Measurements from ENCODE around the gene IKZF4. TPM values are rescaled to one million over a fixed set of nuclear protein-coding genes. Genes with fewer than 3 reads are reported as not detected.

The IKZF4 gene
- total RNA-seq, result 22.3 TPM
- polyA plus RNA-seq, result 1 to 10 TPM; 5.8 to 8.1 (median 6.4) TPM

DNA sequence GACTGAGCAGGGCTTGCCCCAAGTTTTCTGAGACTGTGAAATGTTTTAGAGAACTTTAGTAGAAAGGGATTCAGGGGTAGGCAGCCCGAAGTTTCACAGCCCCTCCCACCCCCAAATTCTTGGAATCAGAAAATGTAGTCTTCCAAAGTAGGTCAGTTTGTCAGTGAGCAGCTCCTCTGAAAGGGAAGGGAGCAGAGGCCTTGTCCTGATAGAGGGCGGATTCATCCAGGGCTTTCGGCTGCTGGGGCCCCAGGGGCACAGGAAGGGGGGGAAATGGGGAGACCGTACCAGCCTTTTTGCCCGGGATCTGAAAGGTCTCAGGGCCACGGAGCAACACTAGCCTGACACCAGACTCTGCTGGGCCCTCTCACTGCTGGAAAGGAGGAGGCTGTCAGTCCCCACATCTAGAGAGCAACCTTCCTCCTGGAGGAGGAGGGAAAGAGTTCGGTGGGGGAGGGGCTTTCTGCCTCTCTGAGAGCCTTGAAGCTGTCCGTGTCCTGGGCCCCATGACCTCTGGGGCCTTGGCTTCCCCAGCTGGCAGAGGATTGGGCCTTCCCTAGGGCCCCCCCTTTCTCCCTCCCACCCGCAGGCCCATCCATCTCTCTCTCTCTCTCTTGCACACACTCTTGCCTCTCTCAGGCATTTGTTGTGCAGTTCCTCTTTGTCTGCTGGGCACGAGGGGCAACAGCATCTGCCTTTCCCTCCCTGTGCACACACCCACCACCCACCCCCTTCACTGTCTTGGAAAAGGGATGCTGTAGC is at the start of gene IKZF4:
IKZF4 (plus strand) TSS at position 621 of the 762 bp plus-strand sequence. CDS start 451 bp downstream, outside the sequence.
- Histone ChIP-seq H3K27me3 (ENCODE audit: control insufficient read depth, insufficient read depth, low read length) (no peaks in the 10 kb centered on the region), H3K9me3 (ENCODE audit: control insufficient read depth in 2 of 2, low read length in 2 of 2) (no peaks in the 10 kb centered on the region), H3K4me1 (ENCODE audit: control insufficient read depth, insufficient read depth, low read length, poor library complexity, severe bottlenecking) (peaks cover 57% of the 10 kb centered on the region), H3K36me3 (ENCODE audit: control insufficient read depth, insufficient read depth, low read length) (peaks cover 5% of the 10 kb centered on the region), H3K27ac (ENCODE audit: insufficient read depth, low read length, poor library complexity, severe bottlenecking) (peak within 1 kb of the TSS; percentile 79), H3K4me3 (ENCODE audit: low read depth, low read length) (peak within 1 kb of the TSS; percentile 92)
- no peaks in the 10 kb centered on the region for H3K27me3 Mint-ChIP-seq
- peaks cover 15 to 69% (median 35%) of the 10 kb centered on the region in 4 donors for H3K4me1 Mint-ChIP-seq
- peak within 1 kb of the TSS; percentile 93 to 97 (median 96) for H3K4me3 Mint-ChIP-seq
- H3K36me3 Mint-ChIP-seq, result peaks cover 16% of the 10 kb centered on the region
- H3K27ac Mint-ChIP-seq, result peak within 1 kb of the TSS; percentile 97 to 99 (median 97)
- DNase-seq (peak in 1 of 3 donors; percentile 51), ATAC-seq (ENCODE audit: low read depth in 2 of 2) (peak; percentile 7)
- H3K9me3 Mint-ChIP-seq, result no peaks in the 10 kb centered on the region

DNA sequence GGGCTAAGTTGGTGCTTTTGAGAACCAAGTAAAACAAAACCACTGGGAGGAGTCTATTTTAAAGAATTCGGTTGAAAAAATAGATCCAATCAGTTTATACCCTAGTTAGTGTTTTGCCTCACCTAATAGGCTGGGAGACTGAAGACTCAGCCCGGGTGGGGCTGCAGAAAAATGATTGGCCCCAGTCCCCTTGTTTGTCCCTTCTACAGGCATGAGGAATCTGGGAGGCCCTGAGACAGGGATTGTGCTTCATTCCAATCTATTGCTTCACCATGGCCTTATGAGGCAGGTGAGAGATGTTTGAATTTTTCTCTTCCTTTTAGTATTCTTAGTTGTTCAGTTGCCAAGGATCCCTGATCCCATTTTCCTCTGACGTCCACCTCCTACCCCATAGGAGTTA is 48.8 kb upstream of the IKZF4 start:
- H3K27me3 ChIP-seq (ENCODE audit: control insufficient read depth, insufficient read depth, low read length), result no peaks in the 10 kb centered on the region
- Mint-ChIP-seq H3K27ac (peak overlapping the region in 1 of 3 donors; percentile 65), H3K9me3 (no peaks in the 10 kb centered on the region), H3K4me3 (no peak overlapping the region), H3K27me3 (no peaks in the 10 kb centered on the region), H3K4me1 (peaks cover 15 to 30% (median 25%) of the 10 kb centered on the region in 4 donors), H3K36me3 (peaks cover 4% of the 10 kb centered on the region)
- H3K27ac ChIP-seq (ENCODE audit: insufficient read depth, low read length, poor library complexity, severe bottlenecking), result peak overlapping the region; percentile 16
- H3K9me3 ChIP-seq (ENCODE audit: control insufficient read depth in 2 of 2, low read length in 2 of 2), result no peaks in the 10 kb centered on the region
- DNase-seq (no peak), ATAC-seq (ENCODE audit: low read depth in 2 of 2) (no peak)
- H3K36me3 ChIP-seq (ENCODE audit: control insufficient read depth, insufficient read depth, low read length), result peaks cover 2% of the 10 kb centered on the region
- peak overlapping the region; percentile 87 for H3K4me3 ChIP-seq (ENCODE audit: low read depth, low read length)
- H3K4me1 ChIP-seq (ENCODE audit: control insufficient read depth, insufficient read depth, low read length, poor library complexity, severe bottlenecking), result peaks cover 38% of the 10 kb centered on the region

- Mint-ChIP-seq H3K27ac (peak overlapping the region in 1 of 3 donors; percentile 65), H3K36me3 (peaks cover 4% of the 10 kb centered on the region)
- peak overlapping the region; percentile 87 for H3K4me3 ChIP-seq (ENCODE audit: low read depth, low read length)
These were observed 48.4 kb upstream of the IKZF4 start for GRCh38 chr12:55972456-55972855.

DNA sequence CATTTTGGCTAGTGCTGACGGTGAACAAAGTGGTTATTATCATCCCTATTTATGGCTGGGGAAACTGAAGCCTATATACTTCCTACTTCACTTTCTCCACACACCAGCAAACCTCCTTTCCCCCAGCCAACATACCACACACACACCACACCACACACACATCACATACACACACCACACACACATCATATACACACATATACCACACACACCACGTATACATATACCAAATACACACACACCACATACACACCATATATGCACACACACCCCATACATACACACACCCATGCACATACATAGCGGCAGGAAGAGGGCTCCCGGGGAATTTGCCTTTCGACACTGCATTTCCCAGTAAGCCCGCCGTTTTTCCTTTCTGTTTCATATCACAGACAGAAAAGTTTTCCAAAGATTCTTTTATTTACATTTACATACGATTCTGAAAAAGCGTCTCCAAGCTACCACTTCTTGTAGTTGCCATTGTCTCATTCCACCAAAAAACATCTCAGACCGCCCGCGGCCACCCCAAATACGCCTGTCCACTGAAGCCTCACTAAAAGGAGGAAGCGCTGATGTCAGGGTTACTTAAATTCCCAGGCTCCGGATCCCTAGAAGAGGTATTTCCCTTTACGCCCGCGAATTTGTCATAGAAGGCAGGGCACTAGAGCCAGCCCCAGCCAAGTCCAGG is 47.8 kb upstream of the IKZF4 start:
- Mint-ChIP-seq H3K36me3 (peaks cover 7% of the 10 kb centered on the region), H3K4me3 (no peak overlapping the region), H3K4me1 (peaks cover 11 to 27% (median 25%) of the 10 kb centered on the region in 4 donors), H3K27ac (no peak overlapping the region), H3K27me3 (no peaks in the 10 kb centered on the region), H3K9me3 (no peaks in the 10 kb centered on the region)
- Histone ChIP-seq H3K4me3 (ENCODE audit: low read depth, low read length) (peak overlapping the region; percentile 87), H3K27ac (ENCODE audit: insufficient read depth, low read length, poor library complexity, severe bottlenecking) (peak overlapping the region; percentile 90), H3K9me3 (ENCODE audit: control insufficient read depth in 2 of 2, low read length in 2 of 2) (no peaks in the 10 kb centered on the region), H3K27me3 (ENCODE audit: control insufficient read depth, insufficient read depth, low read length) (no peaks in the 10 kb centered on the region), H3K4me1 (ENCODE audit: control insufficient read depth, insufficient read depth, low read length, poor library complexity, severe bottlenecking) (peaks cover 31% of the 10 kb centered on the region), H3K36me3 (ENCODE audit: control insufficient read depth, insufficient read depth, low read length) (peaks cover 5% of the 10 kb centered on the region)
- ATAC-seq (ENCODE audit: low read depth in 2 of 2) (no peak), DNase-seq (no peak)

More at GRCh38 chr12:55972456-55972855, 48.4 kb upstream of the IKZF4 start:
- H3K9me3 Mint-ChIP-seq, result no peaks in the 10 kb centered on the region
- no peaks in the 10 kb centered on the region for H3K9me3 ChIP-seq (ENCODE audit: control insufficient read depth in 2 of 2, low read length in 2 of 2)
- H3K27ac ChIP-seq (ENCODE audit: insufficient read depth, low read length, poor library complexity, severe bottlenecking), result peak overlapping the region; percentile 90
- ATAC-seq (ENCODE audit: low read depth in 2 of 2) (no peak), DNase-seq (no peak)
- no peaks in the 10 kb centered on the region for H3K27me3 ChIP-seq (ENCODE audit: control insufficient read depth, insufficient read depth, low read length)
- peaks cover 2% of the 10 kb centered on the region for H3K36me3 ChIP-seq (ENCODE audit: control insufficient read depth, insufficient read depth, low read length)
- no peak overlapping the region for H3K4me3 Mint-ChIP-seq
- H3K27me3 Mint-ChIP-seq, result no peaks in the 10 kb centered on the region
- H3K4me1 ChIP-seq (ENCODE audit: control insufficient read depth, insufficient read depth, low read length, poor library complexity, severe bottlenecking), result peaks cover 34% of the 10 kb centered on the region
- peaks cover 15 to 30% (median 26%) of the 10 kb centered on the region in 4 donors for H3K4me1 Mint-ChIP-seq

DNA sequence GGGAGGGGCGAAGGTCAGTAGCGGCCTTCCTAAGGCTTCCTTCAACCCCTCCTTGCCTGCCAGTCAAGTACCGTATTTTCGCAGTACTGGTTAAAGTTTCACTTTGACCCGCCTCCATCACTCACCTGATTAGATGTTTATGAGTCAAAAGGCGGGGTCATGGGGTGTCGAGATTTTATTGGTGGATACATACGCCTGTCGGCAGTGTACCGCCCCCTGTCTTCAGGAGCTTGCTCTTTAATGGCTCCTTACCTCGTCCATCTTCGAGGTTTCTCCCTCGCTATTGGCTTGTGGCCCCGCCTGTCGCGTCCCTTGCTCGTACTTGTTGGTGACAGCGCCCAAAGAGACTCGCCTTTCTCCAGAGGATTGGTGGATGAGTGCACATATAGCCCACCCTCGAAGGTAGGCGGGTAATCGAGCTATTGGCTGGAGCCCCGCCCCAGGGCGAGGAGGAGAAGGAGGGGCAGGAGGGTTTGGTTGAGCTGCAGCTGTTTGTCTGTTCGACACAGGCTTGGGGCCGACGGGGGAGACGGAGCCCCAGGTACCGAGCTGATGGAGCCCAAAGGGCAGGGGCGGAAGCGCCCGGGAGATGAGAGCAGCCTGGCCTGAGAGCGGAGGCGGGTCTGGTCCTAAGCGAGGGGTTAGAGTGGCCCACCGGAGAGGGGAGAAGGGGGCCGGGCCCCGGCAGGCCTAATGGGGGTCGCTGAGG is 47.1 kb upstream of the IKZF4 start, which contains the start of gene RAB5B:
RAB5B (plus strand) TSS at position 480 of the 709 bp plus-strand sequence. CDS start 12,883 bp downstream, outside the sequence.
- Histone ChIP-seq H3K36me3 (ENCODE audit: control insufficient read depth, insufficient read depth, low read length) (peaks cover 5% of the 10 kb centered on the region), H3K9me3 (ENCODE audit: control insufficient read depth in 2 of 2, low read length in 2 of 2) (no peaks in the 10 kb centered on the region), H3K4me1 (ENCODE audit: control insufficient read depth, insufficient read depth, low read length, poor library complexity, severe bottlenecking) (peaks cover 31% of the 10 kb centered on the region), H3K27ac (ENCODE audit: insufficient read depth, low read length, poor library complexity, severe bottlenecking) (peak within 1 kb of the TSS; percentile 90), H3K27me3 (ENCODE audit: control insufficient read depth, insufficient read depth, low read length) (no peaks in the 10 kb centered on the region), H3K4me3 (ENCODE audit: low read depth, low read length) (peak within 1 kb of the TSS; percentile 87)
- Mint-ChIP-seq H3K4me1 (peaks cover 5 to 24% (median 22%) of the 10 kb centered on the region in 4 donors), H3K27me3 (no peaks in the 10 kb centered on the region), H3K27ac (no peak within 1 kb of the TSS), H3K4me3 (no peak within 1 kb of the TSS), H3K9me3 (no peaks in the 10 kb centered on the region), H3K36me3 (peaks cover 7% of the 10 kb centered on the region)
- DNase-seq, result peak; percentile 98 to 100 (median 99)
- peak; percentile 90 to 91 for ATAC-seq (ENCODE audit: low read depth in 2 of 2)

DNA sequence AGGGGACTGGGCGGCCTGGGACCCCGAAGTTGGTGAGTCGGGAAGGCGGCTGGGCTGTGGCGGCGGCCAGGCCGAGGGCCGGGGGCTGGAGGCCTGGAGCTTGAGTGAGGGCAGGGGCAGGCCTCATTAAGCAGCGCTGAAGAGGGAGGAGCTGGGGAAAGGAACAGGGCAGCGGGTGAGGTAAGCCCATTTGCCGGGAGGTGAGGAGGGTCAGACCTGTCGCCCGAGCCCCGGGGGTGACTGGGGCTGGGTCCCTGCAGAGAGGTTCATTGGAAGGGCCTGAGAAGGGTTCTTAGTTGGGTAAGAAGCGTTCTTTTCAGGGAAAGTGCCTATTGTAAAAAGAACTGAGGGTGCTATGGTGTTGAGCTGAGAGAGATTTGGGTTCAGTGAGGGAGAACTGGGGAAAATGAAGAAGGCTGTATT is 46.5 kb upstream of the IKZF4 start:
- no peaks in the 10 kb centered on the region for H3K27me3 Mint-ChIP-seq
- H3K9me3 Mint-ChIP-seq, result no peaks in the 10 kb centered on the region
- Histone ChIP-seq H3K9me3 (ENCODE audit: control insufficient read depth in 2 of 2, low read length in 2 of 2) (no peaks in the 10 kb centered on the region), H3K36me3 (ENCODE audit: control insufficient read depth, insufficient read depth, low read length) (peaks cover 8% of the 10 kb centered on the region), H3K4me1 (ENCODE audit: control insufficient read depth, insufficient read depth, low read length, poor library complexity, severe bottlenecking) (peaks cover 31% of the 10 kb centered on the region), H3K27me3 (ENCODE audit: control insufficient read depth, insufficient read depth, low read length) (no peaks in the 10 kb centered on the region), H3K4me3 (ENCODE audit: low read depth, low read length) (peak overlapping the region; percentile 83), H3K27ac (ENCODE audit: insufficient read depth, low read length, poor library complexity, severe bottlenecking) (peak overlapping the region; percentile 83)
- no peak for ATAC-seq (ENCODE audit: low read depth in 2 of 2)
- DNase-seq, result peak in 2 of 3 donors; percentile 33 to 61
- peaks cover 10 to 29% (median 26%) of the 10 kb centered on the region in 4 donors for H3K4me1 Mint-ChIP-seq
- H3K36me3 Mint-ChIP-seq, result peaks cover 12% of the 10 kb centered on the region
- no peak overlapping the region for H3K27ac Mint-ChIP-seq
- H3K4me3 Mint-ChIP-seq, result no peak overlapping the region

GRCh38 chr12:55978393-55978792 is 42.5 kb upstream of the IKZF4 start:
- Mint-ChIP-seq H3K27me3 (no peaks in the 10 kb centered on the region), H3K36me3 (peaks cover 22% of the 10 kb centered on the region), H3K4me3 (no peak overlapping the region), H3K4me1 (peaks cover 12 to 49% (median 32%) of the 10 kb centered on the region in 4 donors), H3K27ac (no peak overlapping the region), H3K9me3 (no peaks in the 10 kb centered on the region)
- DNase-seq (no peak), ATAC-seq (ENCODE audit: low read depth in 2 of 2) (no peak)
- Histone ChIP-seq H3K36me3 (ENCODE audit: control insufficient read depth, insufficient read depth, low read length) (peaks cover 31% of the 10 kb centered on the region), H3K4me1 (ENCODE audit: control insufficient read depth, insufficient read depth, low read length, poor library complexity, severe bottlenecking) (peaks cover 21% of the 10 kb centered on the region), H3K4me3 (ENCODE audit: low read depth, low read length) (no peak overlapping the region), H3K27me3 (ENCODE audit: control insufficient read depth, insufficient read depth, low read length) (no peaks in the 10 kb centered on the region), H3K9me3 (ENCODE audit: control insufficient read depth in 2 of 2, low read length in 2 of 2) (no peaks in the 10 kb centered on the region), H3K27ac (ENCODE audit: insufficient read depth, low read length, poor library complexity, severe bottlenecking) (no peak overlapping the region)

Data from CD4-positive, CD25-positive, alpha-beta regulatory T cell (primary cell).